GM12872 (cell line): ENCODE results near the gene PSMB7.

Experiments
- CTCF ChIP-seq: IDR thresholded peaks from 3 replicates; pipeline ENCODE4 v1.5.1; 2011; ENCODE audit warnings: low read depth, mild to moderate bottlenecking, low read length, moderate library complexity; ENCODE audit not compliant: insufficient read depth

The PSMB7 gene

GRCh38 chr9:124373386-124373785 lies 41.9 kb downstream of the PSMB7 start:
- no peak for TF ChIP-seq CTCF

GRCh38 chr9:124372038-124372437 lies 43.2 kb downstream of the PSMB7 start:
- TF ChIP-seq CTCF, result no peak

GRCh38 chr9:124370896-124371582 lies 44.2 kb downstream of the PSMB7 start:
- no peak for TF ChIP-seq CTCF

GRCh38 chr9:124369231-124369797 lies 45.9 kb downstream of the PSMB7 start:
- no peak for TF ChIP-seq CTCF

- TF ChIP-seq CTCF, result no peak
These were observed 46.5 kb downstream of the PSMB7 start for GRCh38 chr9:124368692-124369091.

GRCh38 chr9:124366476-124367220 lies 48.6 kb downstream of the PSMB7 start:
- TF ChIP-seq CTCF, result no peak

- no peak for TF ChIP-seq CTCF
These were observed 50.2 kb downstream of the PSMB7 start for GRCh38 chr9:124365036-124365435.
